ENCODE results near the gene RNF150. TPM values are rescaled to one million over a fixed set of nuclear protein-coding genes. Genes with fewer than 3 reads are reported as not detected.

Gene RNF150
- total and polyA plus RNA-seq, 2 of the 8 experiments (the other 6 are each of a cell fraction or from before 2014, with no cell fraction given) = 3.4 to 4.8 TPM

- CTCF ChIA-PET (ENCODE audit: partially characterized antibody) = interaction anchor here (0.8 to 5.3 kb wide), 28 partner anchors 11 to 450 kb away, joined by 3 to 39 read pairs (median 5); no protein-coding TSS in a partner anchor
- Histone ChIP-seq H3K9me3 (ENCODE audit: insufficient read depth in 2 of 2, low read depth in 1 of 2, low read length in 1 of 2) (no peaks in the 10 kb centered on the region), H3K4me3 (ENCODE audit: extremely low read depth in 1 of 4, insufficient read depth in 2 of 4, low read depth in 3 of 4, low read length in 4 of 4) (peak overlapping the region; percentile 78 to 87 (median 83)), H4K8ac (ENCODE audit: extremely low read depth, insufficient read depth, low read length) (peak overlapping the region; percentile 99; the same call in 1 of the 2 replicates), H3K79me1 (ENCODE audit: low read depth, low read length) (no peaks in the 10 kb centered on the region), H2BK5ac (ENCODE audit: low read depth, low read length) (no peak overlapping the region), H2BK20ac (ENCODE audit: low read length) (no peak overlapping the region), H2BK12ac (ENCODE audit: low read depth, low read length) (no peak overlapping the region; the same call in 1 of the 2 replicates), H4K91ac (replicated peaks; ENCODE audit: insufficient read length, low read length) (no peak overlapping the region), H4K5ac (ENCODE audit: insufficient read length, low read depth, low read length) (no peak overlapping the region), H3K79me2 (ENCODE audit: control insufficient read depth in 1 of 2, insufficient read depth in 2 of 2, low read length in 2 of 2) (no peaks in the 10 kb centered on the region), H2AFZ (ENCODE audit: low read length) (peak overlapping the region; percentile 66; the same call in 1 of the 2 replicates), H3K23ac (ENCODE audit: insufficient read length) (no peak overlapping the region), H3K23me2 (ENCODE audit: low read depth, low read length) (peaks cover 10% of the 10 kb centered on the region), H4K20me1 (replicated peaks in 1 of 2; ENCODE audit: control insufficient read depth in 1 of 2, insufficient read depth in 2 of 2, low read length in 2 of 2) (peaks cover 0 to 2% of the 10 kb centered on the region in 2 experiments), H3K27ac (ENCODE audit: low read depth, low read length) (no peak overlapping the region), H2BK15ac (ENCODE audit: low read length) (no peak overlapping the region), H3K18ac (ENCODE audit: extremely low read depth, low read length) (no peak overlapping the region; the same call in 1 of the 2 replicates), H3K56ac (replicated peaks; ENCODE audit: insufficient read length, low read depth, low read length) (no peak overlapping the region), H3K4me1 (replicated peaks in 1 of 4; ENCODE audit: control insufficient read depth in 3 of 4, insufficient read depth in 4 of 4, low read length in 3 of 4) (peaks cover 0 to 7% (median 4%) of the 10 kb centered on the region in 4 experiments; a peak in 4 of 7 replicates), H2AK5ac (ENCODE audit: low read depth, low read length) (no peak overlapping the region), H3K14ac (ENCODE audit: insufficient read length) (no peak overlapping the region), H3K36me3 (ENCODE audit: control insufficient read depth in 2 of 4, insufficient read depth in 4 of 4, low read length in 3 of 4) (no peaks in the 10 kb centered on the region), H3K9ac (replicated peaks in 1 of 4; ENCODE audit: extremely low read depth in 1 of 4, low read depth in 3 of 4, low read length in 3 of 4) (peak overlapping the region; percentile 82 to 91 (median 88)), H3K4me2 (ENCODE audit: insufficient read depth in 1 of 2, low read depth in 2 of 2, low read length in 2 of 2) (peak overlapping the region; percentile 80 to 95), H3K4ac (replicated peaks; ENCODE audit: insufficient read length, low read depth, low read length) (no peak overlapping the region), H3K27me3 (replicated peaks in 1 of 4; ENCODE audit: control insufficient read depth in 3 of 4, extremely low read depth in 1 of 4, insufficient read depth in 3 of 4, low read length in 3 of 4) (peaks cover 0 to 16% (median 13%) of the 10 kb centered on the region in 4 experiments; a peak in 5 of 7 replicates), H2BK120ac (replicated peaks; ENCODE audit: low read depth, low read length) (no peak overlapping the region)
- 2% methylated on average over 9 of the region's 42 CpGs; no CpG with 5 or more reads in 1 of the 2 experiments for WGBS, 2 experiments (ENCODE audit: extremely low coverage in 1 of 2, insufficient coverage in 1 of 2, insufficient read length in 1 of 2, insufficient replicate concordance in 2 of 2, low coverage in 1 of 2, low lambda C conversion rate in 2 of 2, missing lambda C conversion rate in 1 of 2)
- FAIRE-seq (no peak), DNase-seq (ENCODE audit: low read depth in 1 of 2, low spot score in 2 of 2) (no peak)
- POLR2A ChIA-PET (ENCODE audit: partially characterized antibody) = interaction anchor here (1.6 kb wide), 1 partner anchor 759 kb away, joined by 3 read pairs; the partner anchor contains the start of gene SCOC
Observed at GRCh38 chr4:141132709-141133145, 542 bp downstream of the RNF150 start.

All from H1 (cell line).